OCI-M1 (cell line): ENCODE results near the gene EHBP1.

Experiments
- DNase-seq: peaks from one replicate; lab custom pipeline; 2025; lab: John Stamatoyannopoulos, UW

The EHBP1 gene

GRCh38 chr2:62822549-62822948, 117.0 kb downstream of the EHBP1 start:
- DNase-seq = no peak

- DNase-seq = no peak
These were observed 118.9 kb downstream of the EHBP1 start for GRCh38 chr2:62824388-62824787.

- no peak for DNase-seq
These were observed 120.6 kb downstream of the EHBP1 start for GRCh38 chr2:62826141-62826540.

- DNase-seq = no peak
These were observed 121.6 kb downstream of the EHBP1 start for GRCh38 chr2:62826953-62827675.

GRCh38 chr2:62831729-62832128, 126.2 kb downstream of the EHBP1 start:
- no peak for DNase-seq

- no peak for DNase-seq
These were observed 139.0 kb downstream of the EHBP1 start for GRCh38 chr2:62844311-62845090.

GRCh38 chr2:62845256-62845655, 139.7 kb downstream of the EHBP1 start:
- DNase-seq = no peak

GRCh38 chr2:62852254-62852653, 146.7 kb downstream of the EHBP1 start:
- no peak for DNase-seq

GRCh38 chr2:62854600-62855514, 149.3 kb downstream of the EHBP1 start:
- DNase-seq = no peak

- no peak for DNase-seq
These were observed 150.9 kb downstream of the EHBP1 start for GRCh38 chr2:62856228-62857040.

- DNase-seq = no peak
These were observed 151.8 kb downstream of the EHBP1 start for GRCh38 chr2:62857139-62857931.

- DNase-seq = peak; percentile 31
These were observed 152.8 kb downstream of the EHBP1 start for GRCh38 chr2:62858231-62858832.

GRCh38 chr2:62868947-62869346, 163.4 kb downstream of the EHBP1 start:
- DNase-seq = no peak

- no peak for DNase-seq
These were observed 165.5 kb downstream of the EHBP1 start for GRCh38 chr2:62870966-62871365.

GRCh38 chr2:62871506-62871905, 166.0 kb downstream of the EHBP1 start:
- DNase-seq = no peak

- DNase-seq = no peak
These were observed 168.1 kb downstream of the EHBP1 start for GRCh38 chr2:62873603-62874002.

- no peak for DNase-seq
These were observed 169.4 kb downstream of the EHBP1 start for GRCh38 chr2:62874881-62875383.

- no peak for DNase-seq
These were observed 175.8 kb downstream of the EHBP1 start for GRCh38 chr2:62881162-62881795.

GRCh38 chr2:62883629-62884028, 178.1 kb downstream of the EHBP1 start:
- no peak for DNase-seq

GRCh38 chr2:62884086-62884485, 178.6 kb downstream of the EHBP1 start:
- DNase-seq = no peak
